CD4-positive, alpha-beta T cell treated with Interleukin-1 beta for 1 hour (primary cell): ENCODE data around the gene DRD2.
"Not testable (repeated sequence)": the region's sequence is repeated elsewhere in the genome, so short reads cannot be mapped to it uniquely, and the experiment has no call there.

ENCODE experiments used
- DNase-seq, 2 donors: peaks; one replicate each; pipeline ENCODE4 v3.0.0-alpha.2; 2020 to 2022

DRD2 gene

GRCh38 chr11:113475160-113475761, at the start of gene DRD2:
Gene DRD2, minus strand, starts transcription at chr11:113475398. Its CDS starts 50,747 bp downstream, at chr11:113424651.
- DNase-seq, result no peak

GRCh38 chr11:113523906-113524305, 48.7 kb upstream of the DRD2 start:
- not testable (repeated sequence) for DNase-seq

DNA sequence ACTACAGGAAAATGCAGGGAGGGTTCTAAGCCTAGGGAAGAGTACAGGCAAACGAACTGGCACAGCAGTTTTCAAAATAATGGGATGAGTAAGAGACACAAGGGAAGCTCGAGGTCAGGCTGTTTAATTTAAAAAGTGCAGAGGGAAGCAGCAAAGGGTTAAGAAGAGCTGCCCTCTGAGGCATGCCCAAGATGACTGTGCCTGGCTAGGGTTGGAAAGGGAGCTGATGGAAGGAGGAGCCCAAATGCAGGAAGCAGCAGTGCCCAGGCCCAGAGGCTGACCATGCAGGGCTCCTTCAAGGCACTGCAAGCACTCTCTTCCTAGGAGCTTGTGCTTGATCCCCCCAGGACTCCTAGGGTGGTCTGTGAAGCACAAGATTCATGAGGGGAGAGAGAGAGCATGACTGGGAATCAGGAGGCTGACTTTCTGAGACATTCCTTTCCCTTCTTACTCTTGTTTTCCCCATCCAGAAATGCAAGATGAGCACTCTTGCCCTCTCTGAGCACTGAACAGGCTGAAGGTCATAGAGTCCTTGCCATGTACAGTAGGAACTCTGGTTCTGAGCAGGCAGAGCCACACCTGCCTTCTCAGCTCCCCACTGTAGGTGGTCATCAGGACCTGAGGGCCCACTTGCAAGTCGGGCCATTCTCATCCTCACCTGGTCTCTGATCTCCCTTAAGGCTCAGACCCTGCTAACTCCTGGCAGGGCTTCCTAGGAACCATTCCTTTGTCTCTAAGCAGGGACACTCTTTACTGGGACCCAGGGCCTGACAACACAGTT, 46.7 kb upstream of the DRD2 start:
- no peak for DNase-seq

DNA sequence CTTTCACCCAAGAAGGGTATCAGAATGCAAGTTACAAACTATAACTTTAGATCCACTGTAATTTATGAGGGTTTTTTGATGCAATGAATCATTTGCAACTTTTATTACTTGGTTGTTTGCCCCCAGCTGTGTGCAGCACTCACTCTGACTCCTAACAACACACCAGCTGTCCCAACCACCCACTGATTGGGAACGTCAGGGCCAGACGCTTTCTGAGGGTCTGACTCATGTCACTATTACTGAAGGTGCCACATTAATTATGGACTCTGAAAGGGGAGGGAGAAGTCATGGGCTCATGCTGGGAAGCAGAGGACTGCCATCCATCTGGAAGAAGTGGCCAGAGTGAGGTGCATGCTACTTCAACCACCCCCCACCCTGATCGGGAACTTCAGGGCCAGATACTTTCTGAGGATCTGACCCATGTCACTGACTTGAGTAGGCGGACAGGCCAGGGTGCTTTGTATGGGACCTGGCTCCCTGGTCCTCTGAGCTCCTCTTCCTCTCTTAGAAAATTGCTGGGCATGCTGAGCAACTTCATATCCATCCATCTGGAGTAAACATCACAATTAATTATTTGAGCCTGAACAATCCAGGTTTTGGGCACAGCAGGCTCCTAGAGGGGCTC, 44.9 kb upstream of the DRD2 start:
- no peak for DNase-seq

- DNase-seq, result no peak
These were observed 43.7 kb upstream of the DRD2 start for GRCh38 chr11:113518716-113519495.

DNA sequence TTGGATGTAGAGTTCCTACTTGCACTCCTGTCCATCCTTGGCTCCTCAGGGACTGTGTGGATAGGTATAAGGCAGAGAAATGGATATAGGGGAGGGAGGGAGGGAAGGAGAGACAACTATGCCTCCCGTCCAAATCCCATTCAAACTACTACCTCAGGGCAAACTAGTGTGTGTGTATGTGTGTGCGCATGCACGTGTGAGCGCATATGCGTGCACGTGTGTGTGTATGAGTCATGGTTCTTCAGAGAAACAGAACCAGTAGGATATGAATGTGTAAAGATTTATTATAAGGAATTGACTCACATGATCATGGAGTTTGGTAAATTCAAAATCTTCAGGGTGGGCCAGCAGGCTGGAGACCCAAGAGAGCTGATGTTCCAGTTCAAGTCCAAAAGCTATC, 42.2 kb upstream of the DRD2 start:
- DNase-seq, result no peak

DNA sequence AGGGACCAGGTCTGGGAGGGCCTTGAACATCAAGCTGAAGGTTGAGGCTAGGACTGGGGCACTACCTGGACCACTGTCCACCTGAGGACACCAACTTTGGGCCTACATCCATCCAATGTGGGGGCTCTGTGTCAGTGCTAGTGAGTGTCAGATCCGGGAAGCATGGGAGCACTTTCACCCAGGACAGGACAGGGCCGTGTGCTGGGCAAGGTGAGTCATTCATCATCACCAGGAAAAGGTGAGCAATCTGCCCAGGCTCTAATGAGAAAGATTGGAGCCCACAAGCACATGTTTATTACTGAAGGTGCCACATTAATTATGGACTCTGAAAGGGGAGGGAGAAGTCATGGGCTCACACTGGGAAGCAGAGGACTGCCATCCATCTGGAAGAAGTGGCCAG, 39.7 kb upstream of the DRD2 start:
- no peak for DNase-seq

DNA sequence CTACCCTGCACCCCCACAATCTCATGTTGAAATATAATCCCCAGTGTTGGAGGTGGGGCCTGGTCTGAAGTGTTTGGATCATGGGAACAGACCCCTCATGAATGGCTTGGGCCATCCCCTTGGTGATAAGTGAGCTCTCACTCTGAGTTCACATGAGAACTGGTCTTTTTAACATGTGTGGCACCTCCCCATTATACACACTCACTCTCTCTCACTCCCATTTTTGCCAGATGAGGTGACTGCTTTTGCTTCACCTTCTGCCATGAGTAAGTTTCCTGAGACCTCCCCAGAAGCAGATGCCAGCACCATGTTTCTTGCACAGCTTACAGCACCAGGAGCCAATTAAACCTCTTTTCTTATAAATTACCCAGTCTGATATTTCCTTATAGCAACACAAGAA, 32.1 kb upstream of the DRD2 start:
- no peak for DNase-seq

GRCh38 chr11:113506893-113507292, 31.7 kb upstream of the DRD2 start:
- DNase-seq, result no peak

- no peak for DNase-seq
These were observed 31.3 kb upstream of the DRD2 start for GRCh38 chr11:113506461-113506860.

DNA sequence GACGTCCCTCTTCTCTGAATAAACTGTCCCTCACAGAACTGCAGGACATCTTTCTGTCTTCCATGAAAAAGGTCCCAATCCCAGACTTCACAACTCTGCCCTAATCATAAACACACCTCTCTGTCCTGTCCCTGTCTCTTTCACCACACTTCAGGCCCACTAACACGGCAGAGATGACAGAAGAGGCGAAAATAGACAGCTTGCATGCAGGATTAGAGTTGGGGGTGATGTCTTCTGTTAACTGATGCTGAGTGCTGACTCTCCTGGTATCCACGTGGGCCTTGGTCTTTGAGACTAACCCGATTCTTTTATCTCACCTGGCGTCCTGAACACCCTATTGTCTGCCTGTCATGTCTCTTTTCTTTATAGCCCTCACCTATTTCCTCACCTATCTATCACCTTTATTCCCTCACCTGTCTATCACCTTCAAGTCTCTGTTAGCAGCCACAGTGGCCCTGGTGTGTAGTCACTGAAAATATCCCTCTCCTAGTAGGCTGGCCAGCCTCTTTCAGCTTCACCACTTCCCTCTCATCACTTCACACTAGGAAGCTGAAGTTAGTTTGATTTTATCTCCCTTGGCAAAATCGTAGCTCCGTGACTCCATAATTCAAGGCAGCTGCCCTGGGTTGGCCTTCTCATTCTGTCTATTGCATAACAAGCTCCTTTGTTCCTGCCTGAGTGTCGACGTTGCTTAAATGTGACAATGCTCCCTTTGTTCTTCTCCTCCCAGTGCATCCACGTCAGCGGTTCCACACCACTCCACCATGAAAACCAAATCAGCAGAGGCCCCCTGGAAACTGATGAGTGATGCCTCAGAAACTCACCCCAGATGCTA, 30.6 kb upstream of the DRD2 start:
- no peak for DNase-seq

- no peak for DNase-seq
These were observed 29.8 kb upstream of the DRD2 start for GRCh38 chr11:113505046-113505445.

- DNase-seq, result no peak
These were observed 29.4 kb upstream of the DRD2 start for GRCh38 chr11:113504586-113504985.

DNA sequence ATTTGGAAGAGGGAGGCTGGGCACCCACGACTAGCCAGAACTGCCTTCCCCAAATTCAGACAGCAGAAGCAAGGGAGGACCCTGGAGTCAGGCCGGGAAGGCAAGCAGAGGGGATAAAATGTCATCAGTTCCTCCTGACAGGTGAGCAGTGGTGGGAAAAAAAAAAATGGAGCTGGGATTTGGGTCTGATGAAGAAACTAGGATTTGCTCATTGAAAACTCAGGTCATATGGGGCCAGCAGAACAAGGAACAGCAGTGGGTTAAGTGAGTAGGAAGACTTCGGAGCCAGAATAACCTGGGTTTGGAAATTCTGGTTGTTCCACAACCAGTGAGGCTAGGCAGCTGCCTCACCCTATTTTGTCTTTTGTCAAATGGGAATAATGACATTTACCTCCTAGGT, 28.9 kb upstream of the DRD2 start:
- DNase-seq, result no peak

GRCh38 chr11:113497066-113497910, 22.1 kb upstream of the DRD2 start:
- no peak for DNase-seq

DNA sequence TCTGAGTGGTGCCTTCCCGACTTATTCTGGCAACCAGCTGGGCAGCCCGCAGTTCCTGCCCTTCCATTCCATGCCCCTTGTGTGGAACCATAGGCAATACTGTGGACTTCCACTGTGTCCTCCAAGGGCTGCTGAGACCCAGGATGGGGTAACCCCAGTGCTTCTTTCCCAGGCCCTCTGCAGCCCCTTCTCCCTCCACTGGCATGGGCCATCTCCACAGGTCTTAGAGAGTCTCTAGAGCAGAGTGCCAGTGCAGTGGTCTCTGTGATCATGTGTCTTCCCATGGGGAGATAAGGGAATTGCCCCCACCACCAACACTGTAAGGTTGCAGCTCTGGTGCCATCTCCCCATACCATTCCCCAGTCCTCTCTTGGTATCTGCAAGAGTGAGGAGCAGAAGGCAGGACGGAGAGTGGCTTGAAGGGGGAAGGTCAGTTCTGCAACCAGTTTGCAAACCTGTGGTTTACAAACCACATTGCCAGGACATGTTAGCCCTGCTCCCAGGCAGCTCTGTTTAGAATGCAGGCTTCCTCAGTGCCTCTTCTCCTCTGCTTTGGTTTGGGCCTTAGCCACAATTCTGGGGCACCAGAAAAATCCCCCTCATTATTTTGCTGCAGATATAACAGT, 20.9 kb upstream of the DRD2 start:
- DNase-seq, result no peak

DNA sequence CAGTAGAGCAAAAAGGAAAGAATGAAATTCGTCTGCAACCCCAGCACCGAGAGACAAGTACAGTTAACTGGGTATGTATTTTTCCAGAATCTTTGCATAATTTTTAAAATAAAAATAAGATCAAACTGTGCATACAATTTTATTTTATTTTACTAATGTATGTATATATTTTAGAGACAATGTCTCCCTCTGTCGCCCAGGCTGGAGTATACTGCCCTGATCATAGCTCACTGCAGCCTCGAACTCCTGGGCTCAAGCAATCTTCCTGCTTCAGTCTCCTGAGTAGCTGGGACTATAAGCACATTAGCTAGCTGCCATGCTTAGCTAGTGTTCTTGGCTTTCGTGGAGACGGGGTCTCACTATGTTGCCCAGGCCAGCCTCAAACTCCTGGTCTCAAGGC, 18.8 kb upstream of the DRD2 start:
- DNase-seq, result no peak

- DNase-seq, result no peak
These were observed 18.0 kb upstream of the DRD2 start for GRCh38 chr11:113493206-113493605.

GRCh38 chr11:113488931-113489351, 13.7 kb upstream of the DRD2 start:
- DNase-seq, result no peak

GRCh38 chr11:113487622-113488021, 12.4 kb upstream of the DRD2 start:
- no peak for DNase-seq

DNA sequence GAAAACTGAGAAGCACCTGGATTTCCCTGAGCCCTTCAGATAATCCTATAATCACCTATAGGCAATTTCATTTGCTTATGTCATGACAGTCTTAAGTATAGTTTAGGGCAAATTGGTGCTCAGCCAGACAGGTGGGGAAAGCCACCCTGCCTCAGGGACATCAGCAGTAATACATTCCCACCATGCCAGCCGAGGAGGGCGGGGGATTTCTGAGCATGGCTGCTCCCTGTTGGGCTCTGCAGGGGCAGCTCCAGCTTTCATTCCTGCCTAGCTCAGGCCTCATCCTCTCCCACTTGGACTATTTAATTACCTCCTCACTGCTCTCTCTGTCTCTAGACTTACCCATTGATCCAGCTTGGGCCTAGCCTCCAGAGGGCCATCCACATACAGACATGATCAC, 9.0 kb upstream of the DRD2 start:
- DNase-seq, result no peak
